GM23248 (cell line): ENCODE results near the gene FLII. TPM values are rescaled to one million over a fixed set of nuclear protein-coding genes. Genes with fewer than 3 reads are reported as not detected.

Source experiments
- DNase-seq: peaks from one replicate; pipeline ENCODE4 v3.0.0-alpha.2; 2015
- H2AFZ ChIP-seq: fragments of 200-600 bp; sonication (generic); 2 replicates; pipeline ENCODE4 v1.6.1; 2016; ENCODE audit warnings: antibody characterized with exemption
- H3F3A ChIP-seq: fragments of 200-600 bp; sonication (generic); 2 replicates; pipeline ENCODE4 v1.6.1; 2016; ENCODE audit warnings: mild to moderate bottlenecking, antibody characterized with exemption, mixed run types; ENCODE audit not compliant: insufficient read depth
- H3K27ac ChIP-seq: fragments of 200-600 bp; sonication (generic); 2 replicates; pipeline ENCODE4 v1.5.1; 2016; ENCODE audit warnings: mild to moderate bottlenecking
- H3K27me3 ChIP-seq: fragments of 200-600 bp; sonication (generic); replicated peaks from 2 replicates; pipeline ENCODE4 v1.6.1; 2016; ENCODE audit warnings: mild to moderate bottlenecking; ENCODE audit not compliant: insufficient read depth
- H3K36me3 ChIP-seq: fragments of 200-600 bp; sonication (generic); 2 replicates; pipeline ENCODE4 v1.6.1; 2016; ENCODE audit warnings: low read depth, mild to moderate bottlenecking
- H3K4me1 ChIP-seq: fragments of 200-600 bp; sonication (generic); 2 replicates; pipeline ENCODE4 v1.6.1; 2016; ENCODE audit warnings: mild to moderate bottlenecking; ENCODE audit not compliant: insufficient read depth
- H3K4me2 ChIP-seq: fragments of 200-600 bp; sonication (generic); one replicate; pipeline ENCODE4 v1.6.1; 2016; ENCODE audit warnings: mild to moderate bottlenecking; ENCODE audit not compliant: unreplicated experiment
- H3K4me3 ChIP-seq: fragments of 200-600 bp; sonication (generic); 2 replicates; pipeline ENCODE4 v1.5.1; 2016; ENCODE audit warnings: mild to moderate bottlenecking
- H3K79me2 ChIP-seq: fragments of 200-600 bp; sonication (generic); 2 replicates; pipeline ENCODE4 v1.6.1; 2016; ENCODE audit warnings: mild to moderate bottlenecking; ENCODE audit not compliant: insufficient read depth
- H3K9ac ChIP-seq: fragments of 200-600 bp; sonication (generic); 2 replicates; pipeline ENCODE4 v1.6.1; 2016; ENCODE audit warnings: mild to moderate bottlenecking
- H3K9me2 ChIP-seq: fragments of 200-600 bp; sonication (generic); 2 replicates; pipeline ENCODE4 v1.6.1; 2016; ENCODE audit warnings: mixed run types, mild to moderate bottlenecking, moderate library complexity; ENCODE audit not compliant: insufficient read depth
- H3K9me3 ChIP-seq: fragments of 200-600 bp; sonication (generic); one replicate; pipeline ENCODE4 v1.6.1; 2017; ENCODE audit warnings: low read depth
- H4K20me1 ChIP-seq: fragments of 200-600 bp; sonication (generic); 2 replicates; pipeline ENCODE4 v1.6.0; 2016; ENCODE audit not compliant: insufficient read depth
- EZH2 ChIP-seq: fragments of 200-600 bp; sonication (generic); IDR thresholded peaks from 2 replicates; pipeline ENCODE4 v1.6.1; 2018; ENCODE audit warnings: antibody characterized with exemption, mild to moderate bottlenecking; ENCODE audit not compliant: insufficient read depth, poor library complexity, severe bottlenecking
- EZH2phosphoT487 ChIP-seq: fragments of 200-600 bp; sonication (generic); IDR thresholded peaks from 2 replicates; pipeline ENCODE4 v1.6.1; 2018; ENCODE audit warnings: antibody characterized with exemption, moderate library complexity, mild to moderate bottlenecking, low read depth; ENCODE audit not compliant: insufficient read depth
- WGBS, 2 experiments: methylation state at CpG; one replicate each; pipeline ENCODE4 v1.1.6; 2015 to 2017; ENCODE audit warnings: low lambda C conversion rate in 2 of 2, low coverage in 1 of 2; ENCODE audit errors: missing lambda C conversion rate in 2 of 2; 5-methylcytosine and 5-hydroxymethylcytosine counted together
- in situ Hi-C: fragments of 300-500 bp; cut with MboI; formaldehyde crosslinking; loops from 2 replicates; pipeline ENCODE4 v1.15.0; 2020
- polyA plus RNA-seq: library from polyadenylated mRNA; unstranded; fragments of >200 nt; fragmentation: Nextera tagmentation; extraction: Ambion mirVana; gene quantifications from 2 replicates; pipeline ENCODE4 v1.2.1, GENCODE V29; 2016
- total RNA-seq: library from RNA; depleted of rRNA; stranded (reverse); fragments of >200 nt; shearing (Covaris generic); gene quantifications from 2 replicates; pipeline ENCODE4 v1.2.3, GENCODE V29; 2014

Gene FLII
- total and polyA plus RNA-seq, 2 experiments from 2014 or later, result 187 to 250 TPM

DNA sequence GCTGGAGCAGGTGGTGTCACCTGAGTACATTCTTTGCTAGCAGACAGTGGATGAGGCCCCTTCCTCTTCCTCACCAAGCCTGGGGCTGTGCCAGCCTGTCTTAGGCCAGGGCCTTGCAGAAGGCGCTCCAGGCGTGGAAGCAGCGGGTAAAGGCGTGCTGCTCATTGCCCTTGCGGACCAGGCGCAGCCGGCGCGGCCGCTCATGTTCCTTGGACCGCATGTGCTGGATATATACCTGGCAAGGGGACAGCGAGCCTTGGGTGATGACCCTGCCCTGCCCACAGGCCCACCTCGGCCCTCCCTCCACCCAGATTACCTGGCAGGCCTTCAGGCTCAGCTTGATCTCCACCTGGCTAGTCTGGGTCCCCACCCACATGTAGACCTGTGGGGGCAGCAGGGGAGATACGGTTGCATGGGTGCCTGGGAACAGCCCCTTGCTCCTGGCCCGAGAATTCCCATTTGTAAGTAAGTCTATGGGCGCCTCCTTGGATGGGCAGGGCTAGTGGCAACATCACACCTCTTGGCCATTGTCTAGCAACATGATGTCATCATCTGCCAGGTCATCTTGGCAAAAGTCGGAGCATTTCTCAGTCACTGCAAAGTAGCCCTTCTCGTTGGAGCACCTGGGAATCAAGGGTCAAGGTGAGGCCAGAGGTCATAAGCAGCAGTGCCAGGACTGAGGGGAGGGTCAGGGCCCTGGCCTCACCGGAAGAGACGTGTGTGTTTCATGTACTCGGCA lies 13.3 kb downstream of the FLII start:
- peaks cover 31% of the 10 kb centered on the region; the same call in 1 of the 2 replicates for H3K36me3 ChIP-seq
- WGBS, 2 experiments, result 96 to 97% methylated on average over 21 of the region's 21 CpGs

DNA sequence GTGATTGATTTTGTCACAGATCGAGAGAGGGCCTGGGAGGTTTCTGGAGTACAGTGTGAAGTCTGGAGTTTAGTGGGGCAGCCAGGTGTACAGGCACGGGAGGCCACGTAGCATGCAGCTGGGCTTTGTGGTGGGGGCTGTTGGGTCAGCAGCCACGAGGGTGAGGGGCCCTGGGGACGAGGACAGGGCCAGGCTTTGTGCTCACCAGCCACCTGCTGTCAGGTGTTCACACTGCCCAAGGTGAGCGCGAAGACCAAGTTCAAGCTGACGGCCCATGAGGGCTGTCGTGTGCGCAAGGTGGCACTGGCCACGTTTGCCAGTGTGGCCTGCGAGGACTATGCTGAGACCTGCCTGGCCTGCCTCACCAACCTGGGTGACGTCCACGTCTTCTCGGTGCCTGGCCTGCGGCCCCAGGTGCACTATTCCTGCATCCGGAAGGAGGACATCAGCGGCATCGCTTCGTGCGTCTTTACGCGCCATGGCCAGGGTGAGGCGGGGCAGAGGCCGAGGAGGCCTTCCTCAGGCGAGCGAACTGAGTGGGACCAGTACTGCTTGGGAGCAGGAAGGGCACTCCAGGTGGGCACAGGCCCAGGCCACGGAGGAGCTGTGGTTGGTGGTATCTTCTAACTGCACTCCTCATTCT lies 17.2 kb downstream of the FLII start:
- Histone ChIP-seq H4K20me1 (no peaks in the 10 kb centered on the region), H2AFZ (no peak overlapping the region), H3K36me3 (peaks cover 15% of the 10 kb centered on the region; the same call in 1 of the 2 replicates), H3K9ac (no peak overlapping the region), H3K27ac (no peak overlapping the region), H3F3A (no peaks in the 10 kb centered on the region), H3K4me1 (no peaks in the 10 kb centered on the region), H3K9me2 (no peaks in the 10 kb centered on the region), H3K27me3 (no peaks in the 10 kb centered on the region), H3K4me2 (no peak overlapping the region), H3K9me3 (no peaks in the 10 kb centered on the region), H3K4me3 (no peak overlapping the region), H3K79me2 (no peaks in the 10 kb centered on the region)
- DNase-seq, result no peak
- in situ Hi-C loops, result no loop called here
- TF ChIP-seq EZH2 (no peak), EZH2phosphoT487 (no peak)
- WGBS, 2 experiments, result 89 to 92% methylated on average over 27 to 28 of the region's 28 CpGs

More for the DNA sequence above, 13.3 kb downstream of the FLII start:
- H3K9ac ChIP-seq, result no peak overlapping the region
- no peak for TF ChIP-seq EZH2
- no peak for TF ChIP-seq EZH2phosphoT487
- no peak overlapping the region for H3K4me3 ChIP-seq
- H2AFZ ChIP-seq, result no peak overlapping the region
- H3K4me1 ChIP-seq, result no peaks in the 10 kb centered on the region
- H4K20me1 ChIP-seq, result no peaks in the 10 kb centered on the region
- no peak overlapping the region for H3K4me2 ChIP-seq
- no peaks in the 10 kb centered on the region for H3K9me3 ChIP-seq
- no peaks in the 10 kb centered on the region for H3K27me3 ChIP-seq
- no peaks in the 10 kb centered on the region for H3K9me2 ChIP-seq
- DNase-seq, result peak; percentile 29
- no peaks in the 10 kb centered on the region for H3K79me2 ChIP-seq
- peaks cover 6% of the 10 kb centered on the region; the same call in 1 of the 2 replicates for H3F3A ChIP-seq
- no peak overlapping the region for H3K27ac ChIP-seq
- in situ Hi-C loops, result no loop called here

DNA sequence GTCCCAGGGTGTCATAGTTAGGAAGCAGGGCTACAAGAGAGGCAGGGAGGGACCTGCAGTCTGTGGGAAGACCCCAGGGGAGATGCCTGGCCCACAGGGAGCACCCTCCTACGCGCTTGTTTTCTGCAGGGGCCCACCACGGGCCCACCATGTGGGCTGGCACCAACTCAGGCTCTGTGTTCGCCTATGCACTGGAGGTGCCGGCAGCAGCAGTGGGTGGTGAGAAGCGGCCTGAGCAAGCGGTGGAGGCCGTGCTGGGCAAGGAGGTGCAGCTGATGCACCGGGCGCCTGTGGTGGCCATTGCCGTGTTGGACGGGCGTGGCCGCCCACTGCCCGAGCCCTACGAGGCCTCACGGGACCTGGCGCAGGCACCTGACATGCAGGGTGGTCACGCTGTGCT lies 18.1 kb downstream of the FLII start:
- 89 to 91% methylated on average over 16 to 19 of the region's 19 CpGs for WGBS, 2 experiments
- no peak overlapping the region for H3K27ac ChIP-seq
- H3K4me2 ChIP-seq, result no peak overlapping the region
- no peaks in the 10 kb centered on the region for H4K20me1 ChIP-seq
- H3K9me3 ChIP-seq, result no peaks in the 10 kb centered on the region
- no peaks in the 10 kb centered on the region for H3K79me2 ChIP-seq
- no peaks in the 10 kb centered on the region for H3F3A ChIP-seq
- H3K4me3 ChIP-seq, result no peak overlapping the region
- H3K27me3 ChIP-seq, result no peaks in the 10 kb centered on the region
- no peak for DNase-seq
- H3K36me3 ChIP-seq, result peaks cover 6% of the 10 kb centered on the region; the same call in 1 of the 2 replicates
- in situ Hi-C loops, result no loop called here
- H3K9ac ChIP-seq, result no peak overlapping the region
- no peak for TF ChIP-seq EZH2
- TF ChIP-seq EZH2phosphoT487, result no peak
- no peaks in the 10 kb centered on the region for H3K4me1 ChIP-seq
- no peaks in the 10 kb centered on the region for H3K9me2 ChIP-seq
- no peak overlapping the region for H2AFZ ChIP-seq

DNA sequence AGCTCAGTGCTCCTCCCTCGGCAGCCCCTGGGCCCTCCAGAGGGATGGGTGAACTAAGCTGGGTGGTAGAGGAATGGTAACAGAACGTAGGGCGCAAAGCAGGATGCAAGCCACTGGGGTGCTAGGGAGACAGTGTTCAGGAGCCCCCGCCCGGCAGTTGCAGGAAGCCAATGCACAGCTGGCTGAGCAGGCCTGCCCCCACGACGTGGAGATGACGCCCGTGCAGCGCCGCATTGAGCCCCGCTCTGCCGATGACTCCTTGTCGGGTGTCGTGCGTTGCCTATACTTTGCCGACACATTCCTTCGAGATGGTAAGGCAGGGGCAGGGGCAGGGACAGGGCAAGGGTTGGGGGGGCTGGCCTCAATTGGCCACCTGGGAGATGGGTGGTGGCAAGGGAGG lies 20.2 kb downstream of the FLII start:
- Histone ChIP-seq H3K4me2 (no peak overlapping the region), H3K27me3 (no peaks in the 10 kb centered on the region), H3K36me3 (no peaks in the 10 kb centered on the region), H3K9me2 (no peaks in the 10 kb centered on the region), H3K9me3 (no peaks in the 10 kb centered on the region), H3K9ac (no peak overlapping the region), H3K4me3 (no peak overlapping the region), H3K79me2 (no peaks in the 10 kb centered on the region), H3F3A (no peaks in the 10 kb centered on the region), H3K27ac (no peak overlapping the region), H3K4me1 (no peaks in the 10 kb centered on the region), H2AFZ (no peak overlapping the region), H4K20me1 (no peaks in the 10 kb centered on the region)
- TF ChIP-seq EZH2, result no peak
- no peak for DNase-seq
- 91 to 92% methylated on average over 13 to 18 of the region's 18 CpGs for WGBS, 2 experiments
- in situ Hi-C loops, result no loop called here
